Activated T-cell treated with anti-CD3 and anti-CD28 coated beads for 4 hours (primary cell): ENCODE data around the gene RILP.

ENCODE experiments used
- DNase-seq: peaks from one replicate; pipeline ENCODE4 v3.0.0-alpha.2; 2020

The RILP gene

DNA sequence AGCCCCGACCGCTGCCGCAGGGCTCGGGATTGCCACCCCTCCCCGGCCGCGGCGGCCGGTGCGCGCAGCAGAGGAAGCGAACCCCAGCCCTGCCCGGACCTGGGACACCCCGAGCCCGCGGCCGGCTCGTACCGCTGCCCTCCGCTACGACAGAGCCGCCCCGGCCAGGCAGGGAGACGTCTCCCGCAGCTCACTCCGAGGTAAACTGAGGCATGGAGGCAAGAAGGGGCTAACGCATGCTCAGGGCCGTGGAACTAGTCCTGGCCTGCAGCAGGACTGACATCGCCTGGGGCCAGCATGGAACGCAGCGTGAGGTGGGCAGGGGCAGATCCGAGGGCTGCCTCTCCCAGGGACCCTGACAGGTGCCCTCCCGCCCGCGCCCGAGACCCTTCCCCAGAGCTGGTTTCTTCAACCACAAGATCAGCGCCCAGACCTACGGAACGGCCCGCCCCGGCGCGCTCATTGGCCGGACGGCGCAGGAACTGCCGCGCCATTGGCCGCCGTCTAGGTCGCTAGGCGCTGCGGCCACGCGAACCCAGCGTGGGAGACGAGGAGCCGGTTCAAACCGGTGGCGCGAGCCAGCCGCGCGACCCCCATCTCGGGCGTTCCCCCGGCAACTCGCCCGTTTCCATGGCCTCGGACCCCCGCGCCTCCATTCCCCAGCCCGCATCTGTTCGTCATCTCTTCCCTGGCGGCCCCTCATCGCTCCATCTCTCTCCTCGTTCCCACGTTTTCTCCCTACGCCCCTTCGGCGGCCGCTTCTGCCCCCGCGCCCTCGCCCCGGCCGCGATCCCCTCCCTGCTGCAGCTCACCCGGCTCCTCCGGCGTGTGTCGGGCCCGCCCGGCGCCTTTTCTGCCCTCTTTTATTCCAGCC lies 21.4 kb downstream of the RILP start, which contains the start of gene SLC43A2:
TSS of gene SLC43A2 (minus strand) at position 853 of the 874 bp plus-strand sequence. CDS start 960 bp downstream, outside the sequence.
- DNase-seq = peak; percentile 61

DNA sequence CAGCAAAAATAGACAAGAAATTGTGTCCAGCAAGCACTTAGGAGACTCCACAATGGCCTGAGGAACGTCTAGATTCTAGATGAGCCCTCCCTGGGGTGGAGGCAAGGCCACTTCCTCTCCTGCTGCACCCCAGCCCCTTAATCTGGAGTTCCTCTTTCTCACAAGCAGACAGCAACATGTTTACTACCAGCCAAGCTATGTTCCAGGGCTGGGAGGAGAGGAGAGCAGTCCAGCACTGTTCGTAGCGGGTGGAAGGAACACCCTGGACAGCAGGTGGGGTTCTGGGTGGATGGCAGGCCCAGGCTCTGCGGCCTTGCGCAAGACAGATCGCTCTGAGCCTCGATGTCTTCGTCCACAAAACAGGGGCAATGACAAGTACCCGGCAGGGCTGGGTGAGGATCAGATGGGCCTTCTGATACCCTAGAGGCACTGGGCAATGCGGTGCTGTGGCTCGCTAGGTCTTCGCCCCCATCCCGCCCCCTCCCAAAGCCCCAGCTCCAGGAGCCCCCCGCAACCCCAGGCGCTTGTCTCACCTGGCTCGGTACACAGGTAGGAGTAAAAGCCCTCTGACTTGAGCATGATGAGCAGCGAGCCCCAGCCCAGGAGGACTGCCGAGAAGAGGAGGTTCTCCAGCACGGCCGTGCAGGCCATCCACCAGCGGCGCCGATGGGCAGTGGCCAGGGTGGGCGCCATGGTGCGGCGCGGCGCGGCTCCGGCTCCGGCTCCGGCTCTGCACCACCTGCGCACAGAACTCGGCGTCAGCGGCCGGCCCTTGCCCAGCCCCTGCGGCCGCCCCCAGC lies 22.3 kb downstream of the RILP start:
- no peak for DNase-seq

DNA sequence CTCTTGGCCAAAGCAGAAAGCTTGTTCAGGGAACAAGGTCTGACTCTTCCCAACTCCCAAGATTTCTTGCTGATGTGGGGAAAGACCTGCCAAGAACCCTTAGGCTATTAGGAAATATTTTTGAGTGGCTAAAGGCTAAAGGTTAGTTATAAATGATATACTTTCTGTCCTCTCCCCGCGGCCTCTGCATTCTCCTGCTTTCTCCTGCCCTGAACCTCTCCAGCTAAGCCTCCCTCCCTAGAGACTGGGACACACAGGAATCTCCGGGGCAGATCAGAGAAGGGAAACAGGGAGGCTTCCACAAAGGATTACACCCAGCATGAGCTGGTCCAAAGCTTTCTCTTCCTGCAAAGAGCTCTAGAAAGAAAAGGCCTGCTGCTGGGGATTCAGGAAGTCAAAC lies 23.3 kb downstream of the RILP start:
- no peak for DNase-seq

GRCh38 chr17:1625581-1625980 lies 24.1 kb downstream of the RILP start:
- no peak for DNase-seq

DNA sequence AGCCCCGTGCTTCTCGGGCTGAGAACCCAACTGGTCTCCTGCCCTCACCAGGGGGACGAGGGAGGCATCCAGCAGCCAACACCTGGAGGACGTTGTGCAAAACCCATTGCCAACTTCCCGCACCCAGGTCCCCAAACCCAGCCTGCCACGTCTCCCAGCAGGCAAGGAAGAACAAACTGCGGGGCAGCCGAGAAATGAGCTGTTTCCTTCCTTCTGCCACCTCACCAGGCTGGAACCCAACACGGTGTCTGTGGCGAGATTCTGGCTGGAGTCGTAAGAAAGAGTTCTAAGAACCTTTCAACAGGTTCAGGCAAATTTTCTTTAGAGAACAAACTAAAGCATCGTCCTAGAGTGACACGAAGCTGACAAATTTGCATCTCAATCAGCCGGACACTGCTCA lies 24.6 kb downstream of the RILP start:
- DNase-seq = no peak

DNA sequence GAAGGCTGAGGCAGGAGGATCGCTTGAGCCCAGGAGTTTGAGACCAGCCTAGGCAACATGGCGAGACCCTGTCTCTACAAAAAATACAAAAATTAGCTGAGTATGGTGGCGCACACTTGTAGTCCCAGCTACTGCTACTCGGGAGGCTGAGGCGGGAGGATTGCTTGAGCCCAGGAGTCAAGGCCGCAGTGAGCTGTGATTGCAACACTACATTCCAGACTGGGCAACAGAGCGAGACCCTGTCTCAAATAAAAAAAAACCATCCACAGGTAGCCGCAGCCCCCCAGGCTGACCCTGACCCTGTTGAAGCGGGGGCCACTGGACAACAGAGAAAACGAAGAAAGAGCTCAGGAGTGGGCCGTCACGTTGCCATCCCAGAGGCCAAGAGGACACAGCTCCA lies 25.0 kb downstream of the RILP start:
- no peak for DNase-seq

DNA sequence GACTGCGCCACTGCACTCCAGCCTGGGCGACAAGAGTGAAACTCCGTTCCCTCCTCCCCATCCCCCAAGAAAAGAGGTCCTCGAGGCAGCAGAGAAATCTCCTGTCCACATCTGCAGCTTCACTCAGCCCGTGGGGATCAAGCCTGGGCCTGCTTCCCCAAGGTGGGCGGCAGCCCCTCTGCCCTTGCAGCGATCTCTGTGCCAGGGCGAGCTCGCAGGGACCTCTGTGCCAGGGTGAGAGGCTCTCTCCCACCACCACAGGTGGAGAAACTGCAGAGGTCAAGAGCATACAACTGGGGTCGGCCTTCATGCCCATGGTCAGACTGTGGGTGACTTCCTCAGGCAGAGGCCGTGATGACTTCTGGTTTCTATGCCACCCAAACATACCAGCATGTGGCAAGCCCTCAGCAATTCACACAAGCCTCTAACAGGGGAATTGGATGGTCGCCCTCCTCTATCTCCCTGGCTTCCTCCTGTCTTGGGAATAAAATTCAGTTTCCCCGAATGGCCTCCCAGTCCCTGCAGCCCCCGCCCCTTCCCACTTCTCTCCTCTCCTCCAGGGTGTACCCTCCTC lies 26.5 kb downstream of the RILP start:
- DNase-seq = no peak

- DNase-seq = no peak
These were observed 28.3 kb downstream of the RILP start for GRCh38 chr17:1621273-1621954.

DNA sequence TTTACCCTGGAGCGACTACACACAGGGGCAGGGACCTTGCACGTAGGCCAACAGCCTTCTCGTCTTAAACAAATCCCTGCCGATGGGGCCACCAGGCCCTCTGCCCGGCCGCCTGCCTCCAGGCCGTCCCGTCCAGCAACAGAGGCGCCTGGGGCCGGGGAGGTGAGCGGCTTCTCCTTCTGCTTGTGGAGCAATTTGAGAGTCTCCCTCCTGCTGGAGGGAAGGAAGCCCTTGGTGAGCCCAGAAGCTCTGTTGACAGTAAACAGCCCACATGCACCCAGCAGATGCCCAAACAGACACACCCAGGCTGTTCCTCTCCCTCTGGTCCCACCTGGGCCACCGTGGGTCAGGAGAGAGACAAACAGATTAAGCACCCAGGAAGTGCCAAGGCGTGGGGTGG lies 29.2 kb downstream of the RILP start:
- DNase-seq = no peak

GRCh38 chr17:1617620-1618174 lies 32.0 kb downstream of the RILP start:
- no peak for DNase-seq

GRCh38 chr17:1616101-1616500 lies 33.6 kb downstream of the RILP start:
- DNase-seq = no peak

GRCh38 chr17:1612400-1612799 lies 37.3 kb downstream of the RILP start:
- DNase-seq = no peak

DNA sequence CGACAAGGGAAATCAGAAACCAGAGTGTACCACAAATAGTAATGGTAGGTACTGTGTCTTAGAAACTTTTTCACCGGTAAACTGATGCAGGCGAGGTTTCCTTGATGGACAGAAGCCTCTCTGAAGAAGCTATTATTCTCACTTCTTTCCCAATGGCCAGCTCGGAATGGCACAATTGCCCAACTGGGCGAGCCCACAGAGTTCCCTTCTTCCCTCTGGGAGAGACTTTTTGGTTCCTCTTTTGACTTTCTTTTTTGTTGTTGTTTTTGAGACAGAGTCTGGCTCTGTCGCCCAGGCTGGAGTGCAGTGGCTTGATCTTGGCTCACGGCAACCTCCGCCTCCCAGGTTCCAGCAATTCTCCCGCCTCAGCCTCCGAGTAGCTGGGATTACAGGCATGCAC lies 38.0 kb downstream of the RILP start:
- no peak for DNase-seq

- no peak for DNase-seq
These were observed 41.0 kb downstream of the RILP start for GRCh38 chr17:1608676-1609075.

GRCh38 chr17:1607971-1608320 lies 41.7 kb downstream of the RILP start:
- no peak for DNase-seq

DNA sequence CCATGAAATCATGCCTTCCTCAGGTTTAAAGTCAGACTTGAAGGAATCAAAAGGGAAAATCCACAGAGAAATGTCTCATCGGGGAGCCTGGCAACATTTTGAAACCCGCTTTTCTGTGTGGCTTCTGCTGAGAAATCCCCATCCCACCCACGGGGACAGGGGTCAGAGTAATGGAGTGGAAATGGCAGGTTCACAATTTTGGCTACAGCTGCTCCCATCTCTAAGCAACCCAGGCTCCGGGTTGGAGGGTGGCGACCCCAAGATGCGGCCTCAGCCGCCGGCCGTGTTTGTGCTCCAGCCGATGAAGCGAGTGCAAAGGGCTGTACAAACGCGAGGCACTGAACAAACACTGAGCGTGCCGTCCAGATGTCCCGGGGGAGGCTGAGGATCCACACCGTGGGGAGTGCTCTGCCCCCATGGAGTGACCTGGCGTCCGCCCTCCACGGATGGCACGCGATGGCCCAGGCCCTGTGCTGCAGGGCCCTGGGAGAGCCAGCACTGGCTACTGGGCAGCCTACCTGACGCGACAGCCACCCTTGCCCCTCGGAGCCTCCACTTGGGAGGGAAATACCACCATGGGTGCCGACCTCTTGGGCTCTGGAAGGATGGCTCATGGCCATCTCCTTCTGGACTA lies 43.2 kb downstream of the RILP start:
- DNase-seq = no peak

- DNase-seq = no peak
These were observed 43.9 kb downstream of the RILP start for GRCh38 chr17:1605681-1606351.

- no peak for DNase-seq
These were observed 44.7 kb downstream of the RILP start for GRCh38 chr17:1604831-1605528.

GRCh38 chr17:1601571-1601970 lies 48.1 kb downstream of the RILP start:
- no peak for DNase-seq

- no peak for DNase-seq
These were observed 51.1 kb downstream of the RILP start for GRCh38 chr17:1598399-1599095.
